Activated B cell treated with CpG ODN at 0.5 μM for 24 hours (primary cell): ENCODE data around the gene SUPT6H. TPM values are rescaled to one million over a fixed set of nuclear protein-coding genes. Genes with fewer than 3 reads are reported as not detected.

Source experiments
- ATAC-seq: fragments of 200-7000 bp; cut with Tn5 transposase; one replicate; pipeline ENCODE4 v1.10.0; 2021; ENCODE audit warnings: low read depth, mild to moderate bottlenecking, moderate library complexity
- CTCF ChIA-PET: fragments of 350-600 bp; sonication (Branson Sonifier 250); formaldehyde crosslinking; loops from one replicate; lab custom pipeline; 2021; ENCODE audit warnings: antibody characterized with exemption; lab: Charles Lee
- POLR2A ChIA-PET: fragments of 350-600 bp; sonication (Branson Sonifier 250); formaldehyde crosslinking; loops from one replicate; lab custom pipeline; 2021; ENCODE audit warnings: antibody characterized with exemption; lab: Charles Lee
- DNase-seq: peaks from one replicate; pipeline ENCODE4 v3.0.0; 2022
- H3K27ac Mint-ChIP-seq: one replicate; pipeline ENCODE4 v1.8.0; 2020; ENCODE audit warnings: mixed read lengths
- H3K27me3 Mint-ChIP-seq: one replicate; pipeline ENCODE4 v1.8.0; 2021; ENCODE audit warnings: mixed read lengths
- H3K36me3 Mint-ChIP-seq: one replicate; pipeline ENCODE4 v1.8.0; 2021; ENCODE audit warnings: low read depth, mixed read lengths
- H3K4me1 Mint-ChIP-seq: one replicate; pipeline ENCODE4 v1.8.0; 2021; ENCODE audit warnings: mixed read lengths
- H3K4me3 Mint-ChIP-seq: one replicate; pipeline ENCODE4 v1.8.0; 2020; ENCODE audit warnings: mild to moderate bottlenecking, mixed read lengths
- H3K9me3 Mint-ChIP-seq: one replicate; pipeline ENCODE4 v1.8.0; 2020; ENCODE audit warnings: mixed read lengths
- CTCF ChIP-seq: fragments of 200-600 bp; IDR thresholded peaks from one replicate; pipeline ENCODE4 v1.8.0; 2022; ENCODE audit warnings: antibody characterized with exemption, mild to moderate bottlenecking
- intact Hi-C: fragments of 100-400 bp; cut with micrococcal nuclease; formaldehyde crosslinking; loops from one replicate; pipeline ENCODE4 v1.15.1; 2024
- total RNA-seq: library from RNA; stranded (reverse); gene quantifications from 2 replicates; pipeline ENCODE4 v1.2.3, GENCODE V29; 2022

The SUPT6H gene
- total RNA-seq, 1 donor from 2014 or later, result 92.4 TPM

GRCh38 chr17:28737770-28738679 is 76.0 kb downstream of the SUPT6H start:
- Mint-ChIP-seq H3K4me3 (peak overlapping the region; percentile 80), H3K27ac (peak overlapping the region; percentile 99), H3K9me3 (no peaks in the 10 kb centered on the region), H3K4me1 (peaks cover 97% of the 10 kb centered on the region), H3K36me3 (peaks cover 34% of the 10 kb centered on the region), H3K27me3 (no peaks in the 10 kb centered on the region)
- ChIA-PET CTCF (interaction anchor here (0.7 to 17.6 kb wide), 4 partner anchors 11 to 26 kb away, joined by 3 to 545 read pairs (median 4); partner anchors contain the start of genes NEK8 and TLCD1), POLR2A (interaction anchor here (0.6 to 23.0 kb wide), 10 partner anchors 11 to 213 kb away, joined by 3 to 2384 read pairs (median 5); partner anchors contain the start of genes FLOT2, NEK8, PHF12 and PIGS)
- TF ChIP-seq CTCF, result no peak
- intact Hi-C loops, result loop anchor here (1.0 kb wide), 1 partner anchor 10 kb away; the partner anchor contains the start of gene NEK8
- ATAC-seq, result peak; percentile 71
- peak; percentile 75 for DNase-seq

GRCh38 chr17:28738680-28739384 is 76.8 kb downstream of the SUPT6H start:
- H3K27ac Mint-ChIP-seq, result peak overlapping the region; percentile 99
- peaks cover 34% of the 10 kb centered on the region for H3K36me3 Mint-ChIP-seq
- H3K9me3 Mint-ChIP-seq, result no peaks in the 10 kb centered on the region
- intact Hi-C loops, result loop anchor here (1.0 kb wide), 1 partner anchor 11 kb away; the partner anchor contains the start of gene NEK8
- POLR2A ChIA-PET, result interaction anchor here (0.6 to 23.0 kb wide), 10 partner anchors 10 to 213 kb away, joined by 3 to 2384 read pairs (median 4); partner anchors contain the start of genes FLOT2, NEK8, PHF12 and PIGS
- ATAC-seq, result peak; percentile 43
- H3K4me1 Mint-ChIP-seq, result peaks cover 91% of the 10 kb centered on the region
- no peak for TF ChIP-seq CTCF
- peak; percentile 75 for DNase-seq
- CTCF ChIA-PET, result interaction anchor here (0.6 to 17.6 kb wide), 6 partner anchors 11 to 165 kb away, joined by 3 to 545 read pairs (median 4); partner anchors contain the start of genes ERAL1, NEK8 and TLCD1
- no peaks in the 10 kb centered on the region for H3K27me3 Mint-ChIP-seq
- H3K4me3 Mint-ChIP-seq, result peak overlapping the region; percentile 80

GRCh38 chr17:28740406-28741357 is 78.7 kb downstream of the SUPT6H start:
- ATAC-seq (no peak), DNase-seq (no peak)
- H3K36me3 Mint-ChIP-seq, result peaks cover 39% of the 10 kb centered on the region
- no peaks in the 10 kb centered on the region for H3K27me3 Mint-ChIP-seq
- TF ChIP-seq CTCF, result no peak
- H3K9me3 Mint-ChIP-seq, result no peaks in the 10 kb centered on the region
- intact Hi-C loops, result loop anchor here (1.0 kb wide), 1 partner anchor 10 kb away; no protein-coding TSS in a partner anchor
- peak overlapping the region; percentile 99 for H3K27ac Mint-ChIP-seq
- POLR2A ChIA-PET, result interaction anchor here (0.6 to 23.0 kb wide), 12 partner anchors 10 to 384 kb away, joined by 3 to 2384 read pairs (median 7); partner anchors contain the start of genes DHRS13, FLOT2, NEK8 and PHF12
- H3K4me3 Mint-ChIP-seq, result peak overlapping the region; percentile 86
- peaks cover 73% of the 10 kb centered on the region for H3K4me1 Mint-ChIP-seq
- CTCF ChIA-PET, result interaction anchor here (1.2 to 17.6 kb wide), 3 partner anchors 9 to 23 kb away, joined by 4 to 545 read pairs (median 7); partner anchors contain the start of genes NEK8 and TLCD1
